ENCODE data around the gene AVEN. TPM values are rescaled to one million over a fixed set of nuclear protein-coding genes. Genes with fewer than 3 reads are reported as not detected.

Gene AVEN
- total and polyA plus RNA-seq, 2 experiments from 2014 or later: 7.7 to 10.3 TPM

GRCh38 chr15:33975022-33975565, 63.9 kb downstream of the AVEN start:
- Mint-ChIP-seq H3K27ac (no peak overlapping the region), H3K27me3 (ENCODE audit: insufficient read depth, low read depth, poor library complexity) (no peaks in the 10 kb centered on the region), H3K4me1 (no peaks in the 10 kb centered on the region), H3K9me3 (no peaks in the 10 kb centered on the region), H3K4me3 (no peak overlapping the region), H3K36me3 (ENCODE audit: low read depth) (no peaks in the 10 kb centered on the region)
- no peaks in the 10 kb centered on the region for H4K20me1 ChIP-seq (replicated peaks; ENCODE audit: insufficient read depth)
- no peaks in the 10 kb centered on the region for H3K36me3 ChIP-seq (ENCODE audit: insufficient read depth)
- H3K27ac ChIP-seq (ENCODE audit: low read depth): no peak overlapping the region
- DNase-seq (ENCODE audit: low spot score): no peak
- no peaks in the 10 kb centered on the region for H3F3A ChIP-seq (replicated peaks; ENCODE audit: low read depth)
- no peak overlapping the region for H3K4me3 ChIP-seq
- no peak overlapping the region for H3K4me2 ChIP-seq
- no peaks in the 10 kb centered on the region for H3K79me2 ChIP-seq (replicated peaks; ENCODE audit: insufficient read depth)
- no peak overlapping the region for H2AFZ ChIP-seq
- H3K27me3 ChIP-seq (ENCODE audit: insufficient read depth): no peaks in the 10 kb centered on the region
- no peaks in the 10 kb centered on the region for H3K9me2 ChIP-seq (ENCODE audit: insufficient read depth)
- ATAC-seq: no peak
- H3K4me1 ChIP-seq (ENCODE audit: insufficient read depth): peaks cover 10% of the 10 kb centered on the region
- no peak for TF ChIP-seq EZH2 (IDR thresholded peaks at IDR 0.05; ENCODE audit: low read depth, unreplicated experiment)
- TF ChIP-seq ZNF331 (CRISPR knock-in tag; IDR thresholded peaks at IDR 0.05; ENCODE audit: low read depth): no peak
- TF ChIP-seq CTCF (conservative IDR thresholded peaks at IDR 0.05; ENCODE audit: low read depth in 2 of 2): no peak
- TF ChIP-seq JUNB (IDR thresholded peaks at IDR 0.05; ENCODE audit: unreplicated experiment): no peak
- no peak for TF ChIP-seq POLR2AphosphoS5 (IDR thresholded peaks at IDR 0.05; ENCODE audit: low read depth)
- TF ChIP-seq ZNF462 (CRISPR knock-in tag; IDR thresholded peaks at IDR 0.05): no peak
- TF ChIP-seq ZNF114 (CRISPR knock-in tag; IDR thresholded peaks at IDR 0.05): no peak
- TF ChIP-seq NANOG (IDR thresholded peaks at IDR 0.05; ENCODE audit: borderline replicate concordance): no peak
- TF ChIP-seq STAT1 (IDR thresholded peaks at IDR 0.05; ENCODE audit: unreplicated experiment): no peak
- no peak for TF ChIP-seq EZH2phosphoT487 (IDR thresholded peaks at IDR 0.05; ENCODE audit: unreplicated experiment)
- no peak for TF ChIP-seq ETS1 (IDR thresholded peaks at IDR 0.05)
- TF ChIP-seq CREB1 (CRISPR knock-in tag; IDR thresholded peaks at IDR 0.05; ENCODE audit: low read depth): no peak
- no peak for TF ChIP-seq REST (IDR thresholded peaks at IDR 0.05; ENCODE audit: unreplicated experiment)

All from GM23338 (cell line).